Panc1 (cell line): Measurements from ENCODE around the gene DCHS1. TPM values are rescaled to one million over a fixed set of nuclear protein-coding genes. Genes with fewer than 3 reads are reported as not detected.

ENCODE experiments used
- ATAC-seq: fragments of 200-7000 bp; cut with Tn5 transposase; 2 replicates; pipeline ENCODE4 v1.9.1; 2020; ENCODE audit warnings: mild to moderate bottlenecking, moderate library complexity
- BruUV-seq: library from RNA; stranded (reverse); fragments of 400-500 nt; replicated peaks from 2 replicates; lab custom pipeline; 2021; lab: Mats Ljungman, UMichigan
- CTCF ChIA-PET: fragments of 300-600 bp; sonication (Branson Sonifier 250); formaldehyde crosslinking; loops from one replicate; lab custom pipeline; 2022; ENCODE audit warnings: antibody characterized with exemption; lab: Charles Lee
- POLR2A ChIA-PET: fragments of 300-600 bp; sonication (Branson Sonifier 250); formaldehyde crosslinking; loops from one replicate; lab custom pipeline; 2022; ENCODE audit warnings: antibody characterized with exemption; lab: Charles Lee
- DNase-seq: peaks from one replicate; pipeline ENCODE4 v3.0.0-alpha.2; 2010; ENCODE audit warnings: low read depth, low spot score
- H3K27ac ChIP-seq: 2 replicates; pipeline ENCODE4 v1.5.1; 2011; ENCODE audit warnings: mild to moderate bottlenecking, low read length, inconsistent platforms
- H3K27me3 ChIP-seq: fragments of 200-500 bp; sonication (Bioruptor generic); 2 replicates; pipeline ENCODE4 v1.6.0; 2014; ENCODE audit warnings: low read length, inconsistent platforms; ENCODE audit not compliant: control insufficient read depth, insufficient read depth
- H3K36me3 ChIP-seq: fragments of 200-500 bp; sonication (Bioruptor generic); 2 replicates; pipeline ENCODE4 v1.5.1; 2014; ENCODE audit warnings: inconsistent platforms, mild to moderate bottlenecking, low read length, moderate library complexity; ENCODE audit not compliant: control insufficient read depth, insufficient read depth
- H3K4me1 ChIP-seq: 2 replicates; pipeline ENCODE4 v1.5.1; 2011; ENCODE audit warnings: inconsistent platforms, mild to moderate bottlenecking, low read length, moderate library complexity; ENCODE audit not compliant: control insufficient read depth, insufficient read depth
- H3K4me3 ChIP-seq, 2 experiments: 2 replicates each; pipeline ENCODE4 v1.5.1; 2011 to 2012; ENCODE audit warnings: low read depth in 2 of 2, low read length in 2 of 2, mild to moderate bottlenecking in 2 of 2, inconsistent platforms in 1 of 2, moderate library complexity in 1 of 2
- H3K9me3 ChIP-seq: fragments of 200-500 bp; sonication (Bioruptor generic); 2 replicates; pipeline ENCODE4 v1.5.1; 2014; ENCODE audit warnings: low read depth, mild to moderate bottlenecking, inconsistent platforms, low read length, moderate library complexity; ENCODE audit not compliant: control insufficient read depth, insufficient read depth
- POLR2AphosphoS5 ChIP-seq: IDR thresholded peaks from 2 replicates; pipeline ENCODE4 v1.6.1; 2012; ENCODE audit warnings: mild to moderate bottlenecking, low read depth, low read length, moderate library complexity
- SIN3A ChIP-seq: IDR thresholded peaks from 2 replicates; pipeline ENCODE4 v1.6.1; 2012; ENCODE audit warnings: low read depth, mild to moderate bottlenecking, low read length, moderate library complexity, borderline replicate concordance; ENCODE audit not compliant: insufficient read depth
- TCF7L2 ChIP-seq: IDR thresholded peaks from 2 replicates; pipeline ENCODE4 v1.6.1; 2011; ENCODE audit warnings: mild to moderate bottlenecking, low read depth, low read length, inconsistent platforms
- in situ Hi-C: cut with HindIII; loops from 2 replicates; pipeline ENCODE4 v1.10.0; 2016; ENCODE audit warnings: low sequenced_read_pairs, low pct_unique_long_range_greater_than_20kb
- intact Hi-C: fragments of 100-400 bp; cut with micrococcal nuclease; formaldehyde crosslinking; loops from one replicate; pipeline ENCODE4 v1.10.0; 2022; ENCODE audit not compliant: unreplicated experiment
- total RNA-seq: library from RNA; stranded (reverse); gene quantifications from one replicate; pipeline ENCODE4 v1.2.1, GENCODE V29; 2021; ENCODE audit not compliant: unreplicated experiment
- TF ChIP-seq, protein P1 (sequence below), 2 experiments: IDR thresholded peaks; 2 replicates each; pipeline ENCODE4 v1.6.1; 2011 to 2012; ENCODE audit warnings: low read depth in 2 of 2, control low read depth in 1 of 2, low read length in 1 of 2, mild to moderate bottlenecking in 1 of 2, moderate library complexity in 1 of 2; ENCODE audit not compliant: insufficient read depth in 1 of 2
- TF ChIP-seq, protein P2 (sequence below): fragments of 450-650 bp; IDR thresholded peaks from 2 replicates; pipeline ENCODE4 v1.5.1; 2017; ENCODE audit warnings: mild to moderate bottlenecking

Gene DCHS1
- total RNA-seq, 1 experiment from 2014 or later = 2.2 TPM

DNA sequence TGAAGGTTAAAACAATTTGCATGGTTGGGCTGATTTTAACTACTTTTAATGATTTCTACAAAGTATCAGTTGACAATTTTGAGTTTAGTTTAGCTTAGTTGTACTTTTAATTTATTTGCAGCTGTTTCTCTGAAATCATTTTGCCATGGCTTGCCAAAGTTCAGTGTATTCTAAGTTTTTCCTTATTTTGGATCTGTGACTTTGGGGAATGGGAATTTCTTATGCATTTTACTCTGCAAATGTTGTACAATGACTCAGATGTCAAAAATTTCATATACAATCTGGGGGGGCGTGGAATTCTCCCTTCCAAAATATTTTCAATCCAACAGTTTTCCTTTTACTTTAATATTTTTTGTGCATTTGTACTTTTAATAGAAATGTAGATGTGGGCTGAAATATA lies 8.9 kb upstream of the DCHS1 start:
- POLR2A ChIA-PET = no interaction called here
- Histone ChIP-seq H3K9me3 (no peaks in the 10 kb centered on the region), H3K27ac (no peak overlapping the region), H3K4me3 (no peak overlapping the region), H3K36me3 (no peaks in the 10 kb centered on the region), H3K27me3 (peaks cover 2% of the 10 kb centered on the region; the same call in 1 of the 2 replicates), H3K4me1 (no peaks in the 10 kb centered on the region)
- TF ChIP-seq, protein P1, sequence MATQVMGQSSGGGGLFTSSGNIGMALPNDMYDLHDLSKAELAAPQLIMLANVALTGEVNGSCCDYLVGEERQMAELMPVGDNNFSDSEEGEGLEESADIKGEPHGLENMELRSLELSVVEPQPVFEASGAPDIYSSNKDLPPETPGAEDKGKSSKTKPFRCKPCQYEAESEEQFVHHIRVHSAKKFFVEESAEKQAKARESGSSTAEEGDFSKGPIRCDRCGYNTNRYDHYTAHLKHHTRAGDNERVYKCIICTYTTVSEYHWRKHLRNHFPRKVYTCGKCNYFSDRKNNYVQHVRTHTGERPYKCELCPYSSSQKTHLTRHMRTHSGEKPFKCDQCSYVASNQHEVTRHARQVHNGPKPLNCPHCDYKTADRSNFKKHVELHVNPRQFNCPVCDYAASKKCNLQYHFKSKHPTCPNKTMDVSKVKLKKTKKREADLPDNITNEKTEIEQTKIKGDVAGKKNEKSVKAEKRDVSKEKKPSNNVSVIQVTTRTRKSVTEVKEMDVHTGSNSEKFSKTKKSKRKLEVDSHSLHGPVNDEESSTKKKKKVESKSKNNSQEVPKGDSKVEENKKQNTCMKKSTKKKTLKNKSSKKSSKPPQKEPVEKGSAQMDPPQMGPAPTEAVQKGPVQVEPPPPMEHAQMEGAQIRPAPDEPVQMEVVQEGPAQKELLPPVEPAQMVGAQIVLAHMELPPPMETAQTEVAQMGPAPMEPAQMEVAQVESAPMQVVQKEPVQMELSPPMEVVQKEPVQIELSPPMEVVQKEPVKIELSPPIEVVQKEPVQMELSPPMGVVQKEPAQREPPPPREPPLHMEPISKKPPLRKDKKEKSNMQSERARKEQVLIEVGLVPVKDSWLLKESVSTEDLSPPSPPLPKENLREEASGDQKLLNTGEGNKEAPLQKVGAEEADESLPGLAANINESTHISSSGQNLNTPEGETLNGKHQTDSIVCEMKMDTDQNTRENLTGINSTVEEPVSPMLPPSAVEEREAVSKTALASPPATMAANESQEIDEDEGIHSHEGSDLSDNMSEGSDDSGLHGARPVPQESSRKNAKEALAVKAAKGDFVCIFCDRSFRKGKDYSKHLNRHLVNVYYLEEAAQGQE (IDR thresholded peaks at IDR 0.05; ENCODE audit: insufficient read depth in 1 of 2, low read depth in 2 of 2, low read length in 1 of 2) = no peak
- TF ChIP-seq POLR2AphosphoS5 (no peak), SIN3A (no peak), TCF7L2 (no peak)
- TF ChIP-seq, protein P2, sequence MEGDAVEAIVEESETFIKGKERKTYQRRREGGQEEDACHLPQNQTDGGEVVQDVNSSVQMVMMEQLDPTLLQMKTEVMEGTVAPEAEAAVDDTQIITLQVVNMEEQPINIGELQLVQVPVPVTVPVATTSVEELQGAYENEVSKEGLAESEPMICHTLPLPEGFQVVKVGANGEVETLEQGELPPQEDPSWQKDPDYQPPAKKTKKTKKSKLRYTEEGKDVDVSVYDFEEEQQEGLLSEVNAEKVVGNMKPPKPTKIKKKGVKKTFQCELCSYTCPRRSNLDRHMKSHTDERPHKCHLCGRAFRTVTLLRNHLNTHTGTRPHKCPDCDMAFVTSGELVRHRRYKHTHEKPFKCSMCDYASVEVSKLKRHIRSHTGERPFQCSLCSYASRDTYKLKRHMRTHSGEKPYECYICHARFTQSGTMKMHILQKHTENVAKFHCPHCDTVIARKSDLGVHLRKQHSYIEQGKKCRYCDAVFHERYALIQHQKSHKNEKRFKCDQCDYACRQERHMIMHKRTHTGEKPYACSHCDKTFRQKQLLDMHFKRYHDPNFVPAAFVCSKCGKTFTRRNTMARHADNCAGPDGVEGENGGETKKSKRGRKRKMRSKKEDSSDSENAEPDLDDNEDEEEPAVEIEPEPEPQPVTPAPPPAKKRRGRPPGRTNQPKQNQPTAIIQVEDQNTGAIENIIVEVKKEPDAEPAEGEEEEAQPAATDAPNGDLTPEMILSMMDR = no peak
- CTCF ChIA-PET = no interaction called here
- DNase-seq = no peak
- BruUV-seq = no TSS peak
- in situ Hi-C loops (no loop called here), intact Hi-C loops (no loop called here)
- ATAC-seq = no peak

DNA sequence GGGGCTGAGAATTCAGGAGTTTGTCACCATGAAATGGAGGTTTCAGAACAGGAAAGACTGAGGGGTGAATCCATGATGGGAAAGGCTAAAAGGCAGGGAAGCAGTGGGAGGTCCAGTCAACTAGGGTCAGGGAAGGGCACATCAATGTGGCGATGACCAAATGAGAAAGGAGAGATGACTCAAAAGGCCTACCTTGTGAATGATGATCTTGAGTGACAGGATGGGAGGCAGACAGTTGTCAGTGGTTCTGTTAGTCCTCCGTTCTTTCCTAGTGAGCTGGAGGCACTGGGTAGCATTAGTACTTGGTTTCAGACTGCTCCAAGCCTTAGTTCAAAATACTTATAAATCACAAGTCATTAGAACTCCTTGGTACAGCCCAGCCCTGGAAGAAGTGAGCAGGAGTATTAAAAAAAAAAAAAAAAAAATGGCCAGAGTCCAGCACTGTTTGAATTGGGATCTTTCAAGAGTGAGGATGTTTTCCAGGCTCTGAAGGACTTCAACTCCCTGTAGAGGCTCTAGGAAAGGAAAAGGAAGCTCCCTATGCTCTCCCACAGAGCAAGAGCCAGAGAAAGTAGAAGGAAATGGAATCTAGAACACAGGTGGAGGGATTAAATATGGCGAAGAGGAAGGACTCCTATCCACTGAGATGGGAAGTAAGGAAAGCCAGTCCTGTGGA lies 8.3 kb upstream of the DCHS1 start:
- Histone ChIP-seq H3K36me3 (no peaks in the 10 kb centered on the region), H3K4me3 (no peak overlapping the region), H3K4me1 (no peaks in the 10 kb centered on the region), H3K27ac (no peak overlapping the region), H3K9me3 (no peaks in the 10 kb centered on the region), H3K27me3 (peaks cover 4% of the 10 kb centered on the region; the same call in 1 of the 2 replicates)
- intact Hi-C loops (no loop called here), in situ Hi-C loops (no loop called here)
- ATAC-seq (no peak), DNase-seq (no peak)
- no TSS peak for BruUV-seq
- ChIA-PET POLR2A (no interaction called here), CTCF (no interaction called here)
- TF ChIP-seq, protein P1 (IDR thresholded peaks at IDR 0.05; ENCODE audit: insufficient read depth in 1 of 2, low read depth in 2 of 2, low read length in 1 of 2) = no peak
- TF ChIP-seq, protein P2 = no peak
- TF ChIP-seq TCF7L2 (no peak), POLR2AphosphoS5 (no peak), SIN3A (no peak)
